Measurements from ENCODE around the gene ARFRP1. TPM values are rescaled to one million over a fixed set of nuclear protein-coding genes. Genes with fewer than 3 reads are reported as not detected.
A peak's percentile ranks its signal among the peaks of the same experiment; 100 is the strongest.

Gene ARFRP1
- total RNA-seq, 1 experiment from 2014 or later: 65.4 TPM

- H3K4me3 Mint-ChIP-seq (ENCODE audit: unreplicated experiment): no peak overlapping the region
- DNase-seq (ENCODE audit: unreplicated experiment): no peak
- no peaks in the 10 kb centered on the region for H3K27me3 Mint-ChIP-seq (ENCODE audit: insufficient read depth, unreplicated experiment)
- H3K9me3 Mint-ChIP-seq (ENCODE audit: unreplicated experiment): no peaks in the 10 kb centered on the region
- intact Hi-C loops (cut with micrococcal nuclease): loop anchor here (5.0 kb wide), 2 partner anchors 253 to 268 kb away; partner anchors contain the start of gene UCKL1
- peaks cover 55% of the 10 kb centered on the region for H3K36me3 Mint-ChIP-seq (ENCODE audit: insufficient read depth, unreplicated experiment)
- CTCF ChIA-PET: no interaction called here
- no TSS peak for BruUV-seq (replicated peaks)
- POLR2A ChIA-PET: interaction anchor here (1.2 kb wide), 1 partner anchor 160 kb away, joined by 3 read pairs; no protein-coding TSS in a partner anchor
- TF ChIP-seq CTCF (IDR thresholded peaks at IDR 0.05; ENCODE audit: unreplicated experiment): no peak
- no peak overlapping the region for H3K27ac Mint-ChIP-seq (ENCODE audit: low read depth, unreplicated experiment)
- H3K4me1 Mint-ChIP-seq (ENCODE audit: insufficient read depth, unreplicated experiment): peaks cover 10% of the 10 kb centered on the region
Observed at GRCh38 chr20:63704749-63705117, 3.0 kb downstream of the ARFRP1 start.

GRCh38 chr20:63703976-63704748 lies 3.6 kb downstream of the ARFRP1 start:
- no peaks in the 10 kb centered on the region for H3K9me3 Mint-ChIP-seq (ENCODE audit: unreplicated experiment)
- CTCF ChIA-PET: no interaction called here
- peaks cover 15% of the 10 kb centered on the region for H3K4me1 Mint-ChIP-seq (ENCODE audit: insufficient read depth, unreplicated experiment)
- H3K27me3 Mint-ChIP-seq (ENCODE audit: insufficient read depth, unreplicated experiment): no peaks in the 10 kb centered on the region
- no TSS peak for BruUV-seq (replicated peaks)
- peaks cover 51% of the 10 kb centered on the region for H3K36me3 Mint-ChIP-seq (ENCODE audit: insufficient read depth, unreplicated experiment)
- no peak for DNase-seq (ENCODE audit: unreplicated experiment)
- intact Hi-C loops (cut with micrococcal nuclease): no loop called here
- no peak for TF ChIP-seq CTCF (IDR thresholded peaks at IDR 0.05; ENCODE audit: unreplicated experiment)
- H3K27ac Mint-ChIP-seq (ENCODE audit: low read depth, unreplicated experiment): no peak overlapping the region
- POLR2A ChIA-PET: interaction anchor here (0.8 to 1.2 kb wide), 2 partner anchors 160 to 161 kb away, joined by 3 read pairs; partner anchors contain the start of gene TPD52L2
- H3K4me3 Mint-ChIP-seq (ENCODE audit: unreplicated experiment): no peak overlapping the region

- H3K36me3 Mint-ChIP-seq (ENCODE audit: insufficient read depth, unreplicated experiment): peaks cover 44% of the 10 kb centered on the region
- no peaks in the 10 kb centered on the region for H3K27me3 Mint-ChIP-seq (ENCODE audit: insufficient read depth, unreplicated experiment)
- no peak for TF ChIP-seq CTCF (IDR thresholded peaks at IDR 0.05; ENCODE audit: unreplicated experiment)
- BruUV-seq (replicated peaks): no TSS peak
- intact Hi-C loops (cut with micrococcal nuclease): no loop called here
- no peak overlapping the region for H3K4me3 Mint-ChIP-seq (ENCODE audit: unreplicated experiment)
- POLR2A ChIA-PET: interaction anchor here (0.6 to 1.0 kb wide), 3 partner anchors 24 to 162 kb away, joined by 3 to 5 read pairs (median 3); partner anchors contain the start of genes RTEL1 and TPD52L2
- CTCF ChIA-PET: interaction anchor here (0.6 to 1.1 kb wide), 2 partner anchors 19 to 251 kb away, joined by 3 read pairs; no protein-coding TSS in a partner anchor
- no peak overlapping the region for H3K27ac Mint-ChIP-seq (ENCODE audit: low read depth, unreplicated experiment)
- H3K4me1 Mint-ChIP-seq (ENCODE audit: insufficient read depth, unreplicated experiment): peaks cover 13% of the 10 kb centered on the region
- no peak for DNase-seq (ENCODE audit: unreplicated experiment)
- H3K9me3 Mint-ChIP-seq (ENCODE audit: unreplicated experiment): no peaks in the 10 kb centered on the region
Observed at GRCh38 chr20:63703471-63703975, 4.3 kb downstream of the ARFRP1 start.

- ChIA-PET POLR2A (interaction anchor here (0.5 to 2.0 kb wide), 6 partner anchors 19 to 162 kb away, joined by 3 to 13 read pairs (median 4); partner anchors contain the start of genes RTEL1 and TPD52L2), CTCF (interaction anchor here (0.6 to 1.1 kb wide), 3 partner anchors 19 to 519 kb away, joined by 3 read pairs; no protein-coding TSS in a partner anchor)
- no TSS peak for BruUV-seq (replicated peaks)
- Mint-ChIP-seq H3K27ac (ENCODE audit: low read depth, unreplicated experiment) (peak overlapping the region; percentile 23), H3K4me1 (ENCODE audit: insufficient read depth, unreplicated experiment) (peaks cover 12% of the 10 kb centered on the region), H3K36me3 (ENCODE audit: insufficient read depth, unreplicated experiment) (peaks cover 43% of the 10 kb centered on the region), H3K4me3 (ENCODE audit: unreplicated experiment) (no peak overlapping the region), H3K27me3 (ENCODE audit: insufficient read depth, unreplicated experiment) (no peaks in the 10 kb centered on the region), H3K9me3 (ENCODE audit: unreplicated experiment) (no peaks in the 10 kb centered on the region)
- no peak for DNase-seq (ENCODE audit: unreplicated experiment)
- TF ChIP-seq CTCF (IDR thresholded peaks at IDR 0.05; ENCODE audit: unreplicated experiment): no peak
- intact Hi-C loops (cut with micrococcal nuclease): no loop called here
Observed at GRCh38 chr20:63702751-63703470, 4.9 kb downstream of the ARFRP1 start.

Data from MCF 10A (cell line).